RWPE2 (cell line): Measurements from ENCODE around the gene KLF3.
"Not testable (repeated sequence)": the region's sequence is repeated elsewhere in the genome, so short reads cannot be mapped to it uniquely, and the experiment has no call there.

Experiments
- ATAC-seq: fragments of 200-7000 bp; cut with Tn5 transposase; 3 replicates; pipeline ENCODE4 v1.9.1; 2021; ENCODE audit warnings: low read depth
- DNase-seq: peaks from one replicate; pipeline ENCODE4 v3.0.0-alpha.2; 2020; ENCODE audit warnings: low spot score
- H3K27ac ChIP-seq: fragments of 450-650 bp; 2 replicates; pipeline ENCODE4 v1.5.1; 2017; ENCODE audit warnings: mild to moderate bottlenecking; ENCODE audit not compliant: poor library complexity, severe bottlenecking
- H3K27me3 ChIP-seq: fragments of 250-450 bp; sonication (Bioruptor Pico); 2 replicates; pipeline ENCODE4 v1.5.1; 2021; ENCODE audit warnings: mild to moderate bottlenecking, moderate library complexity; ENCODE audit not compliant: insufficient read depth, poor library complexity, severe bottlenecking
- H3K36me3 ChIP-seq: fragments of 250-450 bp; sonication (Bioruptor Pico); 2 replicates; pipeline ENCODE4 v1.5.1; 2020; ENCODE audit warnings: low read depth, mild to moderate bottlenecking, moderate library complexity
- H3K4me1 ChIP-seq: fragments of 250-450 bp; sonication (Bioruptor Pico); 2 replicates; pipeline ENCODE4 v1.5.1; 2021; ENCODE audit warnings: mild to moderate bottlenecking, moderate library complexity; ENCODE audit not compliant: insufficient read depth, poor library complexity, severe bottlenecking
- H3K4me3 ChIP-seq: fragments of 250-450 bp; sonication (Bioruptor Pico); 2 replicates; pipeline ENCODE4 v1.5.1; 2021; ENCODE audit warnings: mild to moderate bottlenecking, moderate library complexity; ENCODE audit not compliant: severe bottlenecking
- H3K9me3 ChIP-seq: fragments of 250-450 bp; sonication (Bioruptor Pico); 2 replicates; pipeline ENCODE4 v1.5.1; 2021; ENCODE audit warnings: mild to moderate bottlenecking, moderate library complexity; ENCODE audit not compliant: severe bottlenecking
- TF ChIP-seq, protein P1 (sequence below): fragments of 450-650 bp; IDR thresholded peaks from one replicate; pipeline ENCODE4 v1.5.1; 2017; ENCODE audit warnings: mild to moderate bottlenecking, moderate library complexity; ENCODE audit not compliant: poor library complexity, severe bottlenecking

Gene KLF3

DNA sequence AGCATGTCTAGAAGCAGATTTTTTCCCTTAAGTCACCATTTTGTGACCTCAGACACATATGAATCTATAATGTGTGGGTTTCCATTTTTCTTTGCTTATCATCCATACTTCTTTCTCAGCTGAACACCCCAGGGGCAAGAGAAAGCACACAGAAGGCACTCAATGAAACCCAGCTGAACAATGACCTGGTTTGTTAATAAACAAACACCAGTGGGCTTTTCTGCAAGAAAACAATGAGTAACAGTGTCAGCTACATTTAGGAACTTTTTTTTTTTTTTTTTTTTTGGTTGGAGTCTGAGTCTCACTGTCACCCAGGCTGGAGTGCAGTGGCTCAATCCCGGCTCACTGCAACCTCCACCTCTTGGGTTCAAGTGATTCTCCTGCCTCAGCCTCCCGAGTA is 40.7 kb upstream of the KLF3 start:
- no peak overlapping the region for H3K27ac ChIP-seq
- no peaks in the 10 kb centered on the region for H3K27me3 ChIP-seq
- no peaks in the 10 kb centered on the region for H3K9me3 ChIP-seq
- ATAC-seq: no peak
- H3K4me3 ChIP-seq: no peak overlapping the region
- no peaks in the 10 kb centered on the region for H3K36me3 ChIP-seq
- TF ChIP-seq, protein P1, sequence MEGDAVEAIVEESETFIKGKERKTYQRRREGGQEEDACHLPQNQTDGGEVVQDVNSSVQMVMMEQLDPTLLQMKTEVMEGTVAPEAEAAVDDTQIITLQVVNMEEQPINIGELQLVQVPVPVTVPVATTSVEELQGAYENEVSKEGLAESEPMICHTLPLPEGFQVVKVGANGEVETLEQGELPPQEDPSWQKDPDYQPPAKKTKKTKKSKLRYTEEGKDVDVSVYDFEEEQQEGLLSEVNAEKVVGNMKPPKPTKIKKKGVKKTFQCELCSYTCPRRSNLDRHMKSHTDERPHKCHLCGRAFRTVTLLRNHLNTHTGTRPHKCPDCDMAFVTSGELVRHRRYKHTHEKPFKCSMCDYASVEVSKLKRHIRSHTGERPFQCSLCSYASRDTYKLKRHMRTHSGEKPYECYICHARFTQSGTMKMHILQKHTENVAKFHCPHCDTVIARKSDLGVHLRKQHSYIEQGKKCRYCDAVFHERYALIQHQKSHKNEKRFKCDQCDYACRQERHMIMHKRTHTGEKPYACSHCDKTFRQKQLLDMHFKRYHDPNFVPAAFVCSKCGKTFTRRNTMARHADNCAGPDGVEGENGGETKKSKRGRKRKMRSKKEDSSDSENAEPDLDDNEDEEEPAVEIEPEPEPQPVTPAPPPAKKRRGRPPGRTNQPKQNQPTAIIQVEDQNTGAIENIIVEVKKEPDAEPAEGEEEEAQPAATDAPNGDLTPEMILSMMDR: no peak
- no peak for DNase-seq
- H3K4me1 ChIP-seq: peaks cover 23% of the 10 kb centered on the region

DNA sequence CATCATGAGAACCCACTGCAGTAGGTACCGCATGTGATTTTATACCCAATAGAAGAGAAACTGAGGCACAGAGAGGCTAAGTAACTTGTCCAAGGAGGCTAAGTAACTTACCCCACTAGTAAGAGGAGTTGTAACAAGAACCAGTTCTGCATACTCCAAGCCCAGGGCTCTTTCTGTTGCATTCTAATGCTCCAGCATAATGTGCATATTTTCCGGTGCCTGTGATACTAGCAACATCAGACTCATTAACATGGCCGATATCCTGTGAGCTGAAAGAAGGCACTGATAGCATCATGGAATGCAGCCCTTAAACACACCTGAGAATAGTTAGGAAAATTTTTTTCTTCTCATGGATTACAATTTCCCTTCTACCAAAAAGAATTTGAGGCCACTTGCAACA is 39.7 kb upstream of the KLF3 start:
- no peak for DNase-seq
- H3K4me1 ChIP-seq: peaks cover 23% of the 10 kb centered on the region
- no peak for ATAC-seq
- H3K36me3 ChIP-seq: no peaks in the 10 kb centered on the region
- TF ChIP-seq, protein P1: no peak
- H3K27ac ChIP-seq: no peak overlapping the region
- H3K9me3 ChIP-seq: no peaks in the 10 kb centered on the region
- H3K4me3 ChIP-seq: no peak overlapping the region
- no peaks in the 10 kb centered on the region for H3K27me3 ChIP-seq

DNA sequence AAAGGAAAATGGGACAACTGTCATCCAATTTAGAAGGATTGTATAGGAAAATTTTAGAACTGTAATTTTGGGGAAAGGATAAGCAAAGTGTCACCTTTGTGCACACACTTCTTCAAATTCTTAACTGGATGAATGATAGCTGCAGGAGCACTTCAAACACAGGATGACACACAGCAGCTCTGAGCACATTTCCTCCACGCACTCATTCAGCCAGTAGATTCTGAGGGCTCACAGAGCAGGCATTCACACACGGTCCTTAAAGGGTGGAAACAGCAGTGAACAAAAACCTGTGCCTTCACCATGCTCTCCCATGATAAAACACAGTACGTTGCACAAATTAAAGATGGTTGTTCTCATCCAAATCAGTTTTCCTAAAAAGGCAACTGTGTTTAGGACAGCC is 38.5 kb upstream of the KLF3 start:
- ATAC-seq (no peak), DNase-seq (no peak)
- Histone ChIP-seq H3K36me3 (no peaks in the 10 kb centered on the region), H3K27ac (no peak overlapping the region), H3K27me3 (no peaks in the 10 kb centered on the region), H3K4me3 (no peak overlapping the region), H3K4me1 (peaks cover 17% of the 10 kb centered on the region), H3K9me3 (no peaks in the 10 kb centered on the region)
- TF ChIP-seq, protein P1: no peak

DNA sequence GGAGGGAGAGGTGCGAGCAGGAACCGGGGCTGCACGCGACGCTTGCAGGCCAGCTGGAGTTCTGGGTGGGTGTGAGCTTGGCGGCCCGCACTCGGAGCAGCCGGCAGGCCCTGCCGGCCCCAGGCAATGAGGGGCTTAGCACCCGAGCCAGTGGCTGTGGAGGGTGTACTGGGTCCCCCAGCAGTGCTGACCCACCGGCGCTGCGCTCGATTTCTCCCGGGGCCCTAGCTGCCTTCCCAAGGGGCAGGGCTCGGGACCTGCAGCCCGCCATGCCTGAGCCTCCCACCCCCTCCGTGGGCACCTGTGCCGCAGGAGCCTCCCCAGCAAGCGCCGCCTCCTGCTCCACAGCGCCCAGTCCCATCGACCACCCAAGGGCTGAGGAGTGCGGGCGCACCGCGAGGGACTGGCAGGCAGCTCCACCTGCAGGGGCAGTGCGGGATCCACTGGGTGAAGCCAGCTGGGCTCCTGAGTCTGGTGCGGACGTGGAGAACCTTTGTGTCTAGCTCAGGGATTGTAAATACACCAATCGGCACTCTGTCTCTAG is 37.0 kb upstream of the KLF3 start:
- DNase-seq, H3K27me3 ChIP-seq, H3K36me3 ChIP-seq, H3K9me3 ChIP-seq, ATAC-seq, H3K4me3 ChIP-seq, H3K27ac ChIP-seq, H3K4me1 ChIP-seq: not testable (repeated sequence)

DNA sequence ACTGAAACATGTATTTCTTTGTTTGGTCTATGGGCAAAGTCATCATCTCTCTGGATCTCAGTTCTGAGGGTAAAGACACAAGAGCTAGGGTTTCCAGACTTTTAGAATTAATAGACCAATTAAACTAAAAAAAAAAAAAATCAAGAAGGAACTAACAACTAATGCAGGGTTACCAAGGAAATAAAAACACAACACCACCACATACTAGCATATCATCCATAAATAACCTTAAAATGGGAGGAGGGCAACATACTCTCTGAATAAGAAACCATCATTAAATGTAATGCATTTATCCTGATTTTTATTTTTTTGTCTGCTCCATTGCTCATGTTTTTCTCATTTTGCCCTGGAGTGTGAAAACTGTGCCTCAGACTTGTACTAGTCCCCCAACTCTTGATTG is 33.5 kb upstream of the KLF3 start:
- Histone ChIP-seq H3K27ac (no peak overlapping the region), H3K9me3 (no peaks in the 10 kb centered on the region), H3K27me3 (no peaks in the 10 kb centered on the region), H3K36me3 (no peaks in the 10 kb centered on the region), H3K4me1 (no peaks in the 10 kb centered on the region), H3K4me3 (no peak overlapping the region)
- DNase-seq (no peak), ATAC-seq (no peak)
- TF ChIP-seq, protein P1: no peak
